GM06990 (cell line): ENCODE results near the gene TIMM50.

ENCODE experiments used
- DNase-seq: peaks from one replicate; pipeline ENCODE4 v3.0.0-alpha.2; 2011; ENCODE audit not compliant: insufficient read length; ENCODE audit errors: extremely low read depth
- H3K27me3 ChIP-seq: replicated peaks from 2 replicates; pipeline ENCODE4 v1.6.0; 2011; ENCODE audit warnings: low read length; ENCODE audit not compliant: control insufficient read depth, insufficient read depth
- H3K36me3 ChIP-seq: 2 replicates; pipeline ENCODE4 v1.5.1; 2011; ENCODE audit warnings: low read length; ENCODE audit not compliant: control insufficient read depth, insufficient read depth
- H3K4me3 ChIP-seq: replicated peaks from 2 replicates; pipeline ENCODE4 v1.5.1; 2011; ENCODE audit warnings: low read depth, mild to moderate bottlenecking, control low read depth, low read length
- TF ChIP-seq, protein P1 (sequence below): IDR thresholded peaks from 2 replicates; pipeline ENCODE4 v1.5.1; 2011; ENCODE audit warnings: low read length, control low read depth, mild to moderate bottlenecking, inconsistent platforms; ENCODE audit not compliant: insufficient read depth, poor library complexity, severe bottlenecking

TIMM50 gene

GRCh38 chr19:39480337-39481228 is at the start of gene TIMM50:
TSS of gene TIMM50 (plus strand) at chr19:39480838. CDS start at chr19:39480854, 16 bp downstream.
- peak within 1 kb of the TSS; percentile 77 for H3K4me3 ChIP-seq

GRCh38 chr19:39432677-39433025 is 48.0 kb upstream of the TIMM50 start:
- Histone ChIP-seq H3K27me3 (no peaks in the 10 kb centered on the region), H3K36me3 (peaks cover 27% of the 10 kb centered on the region), H3K4me3 (no peak overlapping the region)
- no peak for DNase-seq
- TF ChIP-seq, protein P1, sequence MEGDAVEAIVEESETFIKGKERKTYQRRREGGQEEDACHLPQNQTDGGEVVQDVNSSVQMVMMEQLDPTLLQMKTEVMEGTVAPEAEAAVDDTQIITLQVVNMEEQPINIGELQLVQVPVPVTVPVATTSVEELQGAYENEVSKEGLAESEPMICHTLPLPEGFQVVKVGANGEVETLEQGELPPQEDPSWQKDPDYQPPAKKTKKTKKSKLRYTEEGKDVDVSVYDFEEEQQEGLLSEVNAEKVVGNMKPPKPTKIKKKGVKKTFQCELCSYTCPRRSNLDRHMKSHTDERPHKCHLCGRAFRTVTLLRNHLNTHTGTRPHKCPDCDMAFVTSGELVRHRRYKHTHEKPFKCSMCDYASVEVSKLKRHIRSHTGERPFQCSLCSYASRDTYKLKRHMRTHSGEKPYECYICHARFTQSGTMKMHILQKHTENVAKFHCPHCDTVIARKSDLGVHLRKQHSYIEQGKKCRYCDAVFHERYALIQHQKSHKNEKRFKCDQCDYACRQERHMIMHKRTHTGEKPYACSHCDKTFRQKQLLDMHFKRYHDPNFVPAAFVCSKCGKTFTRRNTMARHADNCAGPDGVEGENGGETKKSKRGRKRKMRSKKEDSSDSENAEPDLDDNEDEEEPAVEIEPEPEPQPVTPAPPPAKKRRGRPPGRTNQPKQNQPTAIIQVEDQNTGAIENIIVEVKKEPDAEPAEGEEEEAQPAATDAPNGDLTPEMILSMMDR = no peak

More at GRCh38 chr19:39480337-39481228, at the start of gene TIMM50:
- peak; percentile 96 for DNase-seq
- no peaks in the 10 kb centered on the region for H3K27me3 ChIP-seq
- H3K36me3 ChIP-seq = peaks cover 11% of the 10 kb centered on the region
- TF ChIP-seq, protein P1 = no peak

DNA sequence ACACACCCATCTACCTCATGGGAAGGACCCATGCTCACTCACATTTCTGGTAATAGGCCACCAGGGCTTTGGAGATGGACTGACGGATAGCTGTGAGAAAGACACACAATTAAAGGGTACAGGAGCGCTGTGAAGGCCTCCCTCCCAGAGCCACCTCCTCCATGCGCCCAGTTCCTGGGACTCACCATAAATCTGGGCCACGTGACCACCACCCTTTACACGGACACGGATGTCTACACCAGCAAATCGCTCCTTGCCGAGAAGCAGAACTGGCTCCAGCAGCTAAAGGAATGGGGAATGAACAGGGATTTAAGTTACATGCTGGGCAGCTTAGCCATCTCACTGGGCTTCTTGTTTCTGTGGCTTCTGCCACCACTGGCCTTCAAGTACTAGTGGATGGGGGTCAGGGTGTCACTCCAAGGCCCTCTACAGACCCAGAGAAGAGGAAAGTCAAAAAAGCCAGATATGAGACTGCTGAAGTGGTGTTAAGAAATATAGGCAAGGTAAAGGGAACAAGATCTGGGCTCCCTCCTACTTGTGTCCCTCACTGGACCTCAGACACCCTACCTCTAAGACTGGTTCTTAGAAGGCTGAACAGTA is 47.1 kb upstream of the TIMM50 start:
- H3K27me3 ChIP-seq = no peaks in the 10 kb centered on the region
- H3K36me3 ChIP-seq = peaks cover 27% of the 10 kb centered on the region
- DNase-seq = no peak
- H3K4me3 ChIP-seq = peak overlapping the region; percentile 74
- TF ChIP-seq, protein P1 = no peak

- no peak for DNase-seq
- Histone ChIP-seq H3K36me3 (peaks cover 27% of the 10 kb centered on the region), H3K27me3 (no peaks in the 10 kb centered on the region), H3K4me3 (peak overlapping the region; percentile 74)
- TF ChIP-seq, protein P1 = no peak
Measured at GRCh38 chr19:39434123-39435076, 46.2 kb upstream of the TIMM50 start.

DNA sequence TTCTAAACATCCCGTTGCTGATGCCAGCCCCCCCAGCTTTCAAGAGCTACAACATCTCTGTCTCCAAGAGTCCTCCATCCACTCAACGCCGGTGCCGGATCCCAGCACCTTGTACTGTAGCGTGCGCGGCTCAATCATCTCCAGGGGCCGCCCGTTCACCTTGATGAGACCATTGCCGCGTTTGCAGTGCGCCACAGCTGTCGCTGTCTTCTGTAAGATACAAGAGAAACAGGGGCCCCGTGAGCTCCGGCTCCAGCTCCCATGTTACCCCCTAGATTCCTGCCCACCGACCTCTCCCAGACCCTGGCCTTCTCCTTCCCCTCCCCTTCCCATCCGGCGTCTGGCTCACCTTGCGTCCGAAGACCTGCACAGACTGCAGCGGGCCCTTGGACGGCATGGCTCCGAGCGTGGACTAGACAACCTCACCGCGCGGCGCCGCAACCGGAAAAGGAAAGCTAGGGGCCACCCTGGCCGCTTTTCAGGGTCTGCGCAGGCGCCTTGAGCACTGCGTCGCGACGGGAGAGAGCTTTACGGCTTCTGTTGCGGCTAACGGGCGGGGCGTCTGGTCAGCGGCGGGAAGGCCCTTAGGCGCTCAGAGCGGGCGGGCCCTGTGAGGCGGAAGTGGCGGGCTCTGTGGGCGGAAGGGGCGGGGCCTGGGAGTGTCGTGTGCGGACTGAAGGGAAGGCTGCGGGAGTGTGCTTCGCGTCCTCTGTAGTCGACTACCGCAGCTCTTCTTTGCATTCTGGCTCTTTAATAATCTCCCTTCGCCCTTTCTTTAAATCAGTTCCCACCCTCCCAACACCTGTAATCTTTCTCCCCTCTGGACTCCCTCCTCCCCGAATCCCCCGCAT is 44.9 kb upstream of the TIMM50 start, which contains the start of gene RPS16:
TSS of gene RPS16 (minus strand) at position 451 of the 851 bp plus-strand sequence. CDS start at position 397, 54 bp downstream.
- TF ChIP-seq, protein P1 = no peak
- Histone ChIP-seq H3K36me3 (peaks cover 27% of the 10 kb centered on the region), H3K4me3 (peak within 1 kb of the TSS; percentile 74), H3K27me3 (no peaks in the 10 kb centered on the region)
- DNase-seq = peak; percentile 98
